ENCODE results near the gene LMF2.

The LMF2 gene

DNA sequence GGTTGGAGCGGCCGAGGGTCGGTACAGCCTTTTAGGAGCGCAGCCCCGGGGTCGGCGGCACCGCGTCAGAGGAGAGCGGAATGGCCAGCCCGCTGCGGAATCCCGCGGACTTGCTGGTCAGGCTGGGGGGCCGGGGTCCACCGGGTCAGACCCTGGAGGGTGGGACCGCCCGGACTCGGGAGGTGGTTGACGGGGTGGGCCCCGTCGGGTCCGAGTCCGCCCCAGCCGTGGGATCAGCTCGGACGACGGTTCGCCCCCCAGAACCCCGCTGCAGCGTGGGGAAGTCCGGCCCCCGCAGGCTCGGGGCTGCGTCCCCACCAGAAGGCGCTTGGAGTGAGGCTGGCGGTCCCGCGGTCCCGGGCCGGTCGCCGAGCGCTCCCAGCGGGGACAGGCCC is 26.5 kb downstream of the LMF2 start:
- DNase-seq: no peak

GRCh38 chr22:50479721-50480120 is 27.8 kb downstream of the LMF2 start:
- DNase-seq: no peak

- no peak for DNase-seq
These were observed 29.6 kb downstream of the LMF2 start for GRCh38 chr22:50477923-50478322.

DNA sequence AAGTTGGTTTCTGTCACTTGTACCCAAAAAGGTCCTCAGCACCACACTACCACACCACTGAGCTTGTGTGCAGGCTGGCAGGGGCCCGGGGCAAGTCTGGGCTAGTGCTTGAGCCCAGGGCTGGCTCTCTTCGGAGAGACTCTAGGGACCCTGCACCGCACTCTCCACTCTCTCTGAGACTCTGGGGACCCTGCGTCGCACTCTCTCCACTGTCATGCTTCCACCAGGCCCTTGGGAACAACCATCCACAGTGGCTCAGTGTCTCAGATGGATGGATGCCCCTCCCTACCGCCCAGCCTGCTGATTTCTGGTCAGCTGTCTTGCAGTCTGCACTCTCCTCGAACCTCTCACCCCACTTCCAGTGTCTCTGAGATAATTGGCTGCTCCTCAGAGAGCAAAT is 30.6 kb downstream of the LMF2 start:
- no peak for DNase-seq

DNA sequence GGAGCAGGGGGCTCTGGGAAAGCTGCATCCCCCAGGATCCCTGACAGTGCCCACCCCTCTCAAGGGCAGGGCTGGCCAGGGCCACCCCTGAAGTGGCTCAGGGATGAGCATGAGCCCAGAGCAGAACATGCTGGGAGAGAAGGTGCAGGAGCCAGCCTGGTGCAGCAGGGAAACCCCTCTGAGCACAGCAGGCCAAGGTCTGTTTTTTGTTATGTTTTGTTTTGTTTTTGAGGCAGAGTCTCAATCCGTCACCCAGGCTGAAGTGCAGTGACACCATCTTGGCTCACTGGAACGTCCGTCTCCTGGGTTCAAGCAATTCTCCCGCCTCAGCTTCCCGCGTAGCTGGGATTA is 31.9 kb downstream of the LMF2 start:
- DNase-seq: no peak

DNA sequence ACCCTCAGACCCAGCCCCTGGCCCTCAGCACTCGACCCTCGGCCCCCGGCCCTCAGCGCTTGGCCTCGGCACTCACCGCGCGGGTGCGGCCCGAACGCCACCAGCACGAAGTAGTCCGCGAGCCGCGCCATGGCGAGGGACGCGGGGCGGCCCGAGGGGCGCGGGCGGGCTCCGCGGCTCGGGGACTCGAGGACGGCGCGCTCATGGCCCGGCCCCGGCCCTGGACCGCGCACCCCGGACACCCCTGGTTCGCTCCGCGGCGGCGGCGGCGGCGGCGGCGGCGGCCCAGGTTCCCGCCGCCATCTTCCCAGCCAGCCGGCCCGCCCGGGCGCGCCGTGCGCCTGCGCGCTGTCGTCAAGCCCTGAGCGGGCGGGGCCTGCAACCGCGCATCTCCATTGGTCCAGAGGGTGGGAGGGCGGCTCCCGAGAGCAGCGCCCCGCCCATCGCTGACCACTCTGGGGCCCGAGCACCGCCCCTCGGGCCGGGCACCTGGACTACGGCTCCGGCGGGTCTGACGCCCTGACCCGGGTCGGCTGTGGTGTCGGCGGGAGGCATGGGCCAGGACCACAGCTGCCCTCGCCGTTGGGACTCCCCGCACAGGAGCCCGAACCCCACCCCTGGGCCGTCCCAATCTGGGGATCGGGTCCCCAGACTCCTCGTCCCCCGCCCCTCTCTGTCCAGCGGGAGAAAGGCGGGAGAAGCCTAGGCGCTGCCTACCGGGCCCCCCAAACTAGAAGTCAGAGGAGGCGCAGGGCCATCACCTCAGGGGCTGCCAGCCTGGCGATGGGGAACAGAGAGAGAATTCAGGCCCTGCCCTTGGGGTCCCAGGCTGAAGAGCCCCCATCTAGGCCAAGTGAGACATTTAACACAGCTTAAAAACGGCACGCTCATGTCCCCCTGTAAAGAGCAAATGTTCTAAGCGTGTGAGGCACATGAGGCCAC is 32.5 kb downstream of the LMF2 start, which contains the start of gene SBF1:
Gene SBF1, minus strand, starts transcription at position 326 of the 942 bp plus-strand sequence. Its CDS starts 195 bp downstream, at position 131.
- DNase-seq: peak; percentile 88

GRCh38 chr22:50473855-50474671 is 33.4 kb downstream of the LMF2 start:
- peak; percentile 40 for DNase-seq

DNA sequence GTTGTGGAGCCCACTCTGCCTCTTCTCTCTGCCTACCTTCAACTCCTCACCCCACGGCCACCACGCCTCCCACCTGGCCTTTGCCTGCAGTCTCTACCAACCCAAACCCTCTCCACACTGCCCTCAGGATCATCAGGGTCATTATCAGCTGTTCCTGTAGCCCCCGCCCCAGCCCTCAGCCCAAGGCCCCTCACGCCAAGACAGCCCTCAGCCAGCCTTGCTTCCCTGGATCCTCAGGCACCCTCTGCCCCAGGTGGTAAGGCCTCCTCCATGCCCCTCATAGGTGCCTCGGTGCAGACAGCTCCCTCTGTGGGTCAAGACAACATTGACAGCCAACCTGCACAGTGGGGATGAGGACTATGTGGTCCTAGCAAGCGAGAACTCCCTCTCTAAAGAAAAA is 34.4 kb downstream of the LMF2 start:
- peak; percentile 49 for DNase-seq

GRCh38 chr22:50471962-50472361 is 35.5 kb downstream of the LMF2 start:
- no peak for DNase-seq

GRCh38 chr22:50471197-50471847 is 36.2 kb downstream of the LMF2 start:
- no peak for DNase-seq

DNA sequence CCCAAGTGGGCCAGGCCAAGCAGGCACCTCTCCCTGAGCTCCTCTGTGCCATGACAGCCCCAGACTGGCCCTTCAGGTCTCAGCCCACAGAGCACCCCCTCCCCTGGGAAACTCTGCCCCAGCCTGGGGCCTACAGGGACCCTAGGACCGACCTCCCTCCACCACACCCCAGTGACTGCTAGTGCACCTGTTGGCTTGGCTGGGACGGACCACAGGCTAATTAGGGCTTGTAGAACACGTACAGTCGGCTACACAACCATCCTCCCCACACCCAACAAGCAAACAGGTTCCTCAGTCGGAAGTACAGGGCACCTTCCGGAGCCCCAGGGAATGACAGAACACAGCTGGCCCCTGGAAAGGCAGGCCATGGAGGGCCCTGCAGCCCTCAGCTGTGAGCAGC is 37.0 kb downstream of the LMF2 start:
- no peak for DNase-seq

DNA sequence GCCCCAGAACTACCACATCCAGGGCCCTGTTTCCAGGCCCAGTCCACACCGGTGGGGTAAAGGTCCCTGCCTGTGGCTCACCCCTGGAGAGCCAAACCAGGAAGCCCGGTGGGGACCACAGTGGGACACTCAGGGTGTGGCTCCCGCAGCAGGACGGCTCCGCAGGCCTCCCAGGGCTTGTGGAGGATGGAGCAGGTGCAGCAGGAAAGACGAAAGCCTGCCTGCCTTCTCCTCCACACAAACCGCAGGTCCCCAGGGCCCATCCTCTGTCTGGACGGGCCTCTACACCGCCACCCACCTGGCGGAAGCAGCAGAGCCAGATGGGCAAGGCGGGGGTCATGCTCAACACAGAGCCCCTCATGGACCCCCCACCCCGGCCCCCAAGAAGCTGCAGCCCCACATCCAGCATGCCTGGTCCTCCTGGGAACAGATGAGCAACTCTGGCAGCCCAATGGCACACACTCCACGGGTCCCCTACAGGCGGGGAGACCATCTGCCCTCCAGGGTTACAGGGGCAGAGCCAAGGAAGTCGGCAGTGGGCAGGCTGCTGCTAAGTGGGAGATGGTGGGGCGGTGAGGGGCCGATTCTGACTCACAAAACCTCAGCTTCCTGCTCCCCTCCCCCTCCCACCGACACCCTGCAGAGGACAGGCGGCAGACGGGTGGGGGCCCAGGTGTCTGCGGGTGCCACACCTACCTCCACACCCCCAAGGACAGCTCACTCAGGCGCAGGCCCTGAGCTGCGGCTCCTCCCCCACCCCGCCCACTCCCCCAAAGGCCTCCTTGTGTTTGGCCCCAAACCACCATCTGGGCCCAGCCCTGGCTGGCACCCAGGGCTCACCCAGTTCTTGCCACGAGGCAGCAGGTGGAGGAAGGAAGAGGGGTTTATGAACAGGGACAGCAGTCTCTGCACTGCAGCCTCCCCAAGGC is 37.9 kb downstream of the LMF2 start:
- DNase-seq: peak; percentile 97

DNA sequence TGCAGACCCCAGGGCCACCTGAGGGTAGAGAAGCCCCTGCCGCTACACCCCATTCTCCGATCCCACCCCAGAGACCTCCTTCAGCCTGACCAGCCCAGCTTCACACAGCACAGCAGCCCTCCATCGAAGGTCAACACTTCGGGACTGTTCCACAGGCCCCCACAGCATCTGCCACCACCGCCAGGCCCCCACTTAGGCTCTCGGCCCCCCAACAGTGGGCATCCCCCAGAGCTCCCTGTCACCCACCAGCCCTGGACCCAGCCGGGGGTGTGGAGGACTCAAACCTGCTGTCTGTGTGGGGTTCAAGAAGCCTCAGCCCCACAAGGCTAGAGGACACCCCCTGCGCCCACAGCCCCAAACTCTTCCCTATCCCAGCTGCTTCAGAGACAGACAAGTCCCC is 38.9 kb downstream of the LMF2 start:
- no peak for DNase-seq

- no peak for DNase-seq
These were observed 39.6 kb downstream of the LMF2 start for GRCh38 chr22:50467773-50468440.

- DNase-seq: no peak
These were observed 40.2 kb downstream of the LMF2 start for GRCh38 chr22:50467341-50467740.

GRCh38 chr22:50465066-50465930 is 42.2 kb downstream of the LMF2 start:
- DNase-seq: no peak

DNA sequence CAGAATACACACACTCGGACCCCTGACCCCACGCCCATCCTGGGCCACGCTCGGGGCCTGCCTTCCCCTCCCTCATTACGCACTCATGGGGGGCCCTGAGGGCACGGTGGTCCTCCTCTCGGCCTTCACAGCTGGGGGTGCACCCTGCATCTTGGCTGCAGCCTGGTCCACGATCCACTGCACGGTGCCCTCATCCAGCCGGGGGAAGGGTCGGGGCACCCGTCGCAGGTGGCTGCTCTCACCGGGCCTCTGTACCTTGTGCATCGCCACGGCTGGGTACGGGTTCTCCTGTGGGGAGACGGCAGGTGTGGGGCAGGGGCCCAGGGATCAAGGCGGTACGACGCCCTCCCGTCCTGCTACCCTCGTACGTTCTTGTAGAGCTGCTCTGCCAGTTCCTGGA is 43.1 kb downstream of the LMF2 start:
- no peak for DNase-seq

DNA sequence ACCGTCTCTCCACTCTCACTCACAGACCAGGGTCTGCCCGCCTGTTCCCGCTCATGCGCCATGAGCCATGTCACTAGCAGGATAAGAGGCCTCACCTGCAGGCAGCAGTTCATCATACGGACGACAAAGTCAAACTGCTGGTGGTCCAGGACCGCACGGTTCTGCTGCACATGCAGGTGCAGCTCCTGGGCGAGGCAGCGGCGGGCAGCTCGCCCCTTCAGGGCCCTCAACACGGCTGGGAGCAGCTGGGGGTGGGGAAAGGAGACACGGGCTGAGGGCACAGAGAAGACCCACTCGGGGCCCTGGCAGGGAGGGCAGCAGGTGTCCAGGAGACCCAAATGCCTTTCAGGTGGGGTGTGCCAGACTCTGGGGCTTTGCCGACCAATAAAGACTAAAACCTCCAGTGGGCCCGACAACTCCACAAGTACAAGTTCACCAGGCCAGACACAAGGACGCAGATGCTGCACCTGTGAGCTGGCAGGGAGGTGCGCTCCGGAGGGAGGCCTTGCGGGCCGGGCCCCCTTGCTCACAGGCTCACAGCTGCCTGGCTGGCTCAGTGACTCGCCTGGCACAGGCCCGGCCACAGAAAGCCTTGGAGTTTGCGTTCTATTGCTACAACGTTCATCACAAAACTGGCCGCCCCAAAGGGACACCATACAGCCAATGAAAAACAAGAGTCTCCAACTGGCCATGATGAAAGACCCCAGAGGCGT is 44.2 kb downstream of the LMF2 start:
- DNase-seq: no peak

DNA sequence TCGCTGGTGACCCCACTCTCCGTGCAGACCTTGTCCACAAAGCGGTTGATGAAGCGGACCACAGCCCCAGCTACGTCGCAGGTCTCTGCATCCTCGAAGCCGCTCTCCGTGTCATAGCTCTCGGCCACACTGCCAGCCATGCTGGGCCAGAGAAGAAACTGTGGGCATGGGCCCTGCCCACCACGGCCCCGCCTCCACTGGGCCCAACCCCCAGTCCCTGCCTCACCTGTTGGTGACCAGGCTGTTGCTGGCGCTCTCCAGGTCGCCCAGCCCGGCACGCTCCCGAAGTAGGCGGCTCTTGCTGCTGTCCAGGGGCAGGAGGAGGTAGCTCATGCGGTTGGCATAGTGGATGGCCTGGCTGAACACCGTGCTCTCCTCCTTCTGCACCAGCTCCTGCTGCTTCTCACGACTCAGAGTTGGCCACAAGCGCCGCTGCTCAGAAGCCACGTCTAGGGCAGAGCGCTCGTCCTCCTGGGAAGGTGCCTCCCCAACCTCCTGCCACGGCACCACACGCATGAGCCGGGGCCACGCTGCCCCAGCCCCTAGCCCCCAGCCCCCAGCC is 45.4 kb downstream of the LMF2 start:
- DNase-seq: no peak

- DNase-seq: no peak
These were observed 46.0 kb downstream of the LMF2 start for GRCh38 chr22:50461536-50461935.
